ENCODE results near the gene CEP19. TPM values are rescaled to one million over a fixed set of nuclear protein-coding genes. Genes with fewer than 3 reads are reported as not detected.

Gene CEP19
- total and polyA plus RNA-seq, 2 of the 4 experiments (the other 2 are of a cell fraction): 1.1 to 1.4 TPM

DNA sequence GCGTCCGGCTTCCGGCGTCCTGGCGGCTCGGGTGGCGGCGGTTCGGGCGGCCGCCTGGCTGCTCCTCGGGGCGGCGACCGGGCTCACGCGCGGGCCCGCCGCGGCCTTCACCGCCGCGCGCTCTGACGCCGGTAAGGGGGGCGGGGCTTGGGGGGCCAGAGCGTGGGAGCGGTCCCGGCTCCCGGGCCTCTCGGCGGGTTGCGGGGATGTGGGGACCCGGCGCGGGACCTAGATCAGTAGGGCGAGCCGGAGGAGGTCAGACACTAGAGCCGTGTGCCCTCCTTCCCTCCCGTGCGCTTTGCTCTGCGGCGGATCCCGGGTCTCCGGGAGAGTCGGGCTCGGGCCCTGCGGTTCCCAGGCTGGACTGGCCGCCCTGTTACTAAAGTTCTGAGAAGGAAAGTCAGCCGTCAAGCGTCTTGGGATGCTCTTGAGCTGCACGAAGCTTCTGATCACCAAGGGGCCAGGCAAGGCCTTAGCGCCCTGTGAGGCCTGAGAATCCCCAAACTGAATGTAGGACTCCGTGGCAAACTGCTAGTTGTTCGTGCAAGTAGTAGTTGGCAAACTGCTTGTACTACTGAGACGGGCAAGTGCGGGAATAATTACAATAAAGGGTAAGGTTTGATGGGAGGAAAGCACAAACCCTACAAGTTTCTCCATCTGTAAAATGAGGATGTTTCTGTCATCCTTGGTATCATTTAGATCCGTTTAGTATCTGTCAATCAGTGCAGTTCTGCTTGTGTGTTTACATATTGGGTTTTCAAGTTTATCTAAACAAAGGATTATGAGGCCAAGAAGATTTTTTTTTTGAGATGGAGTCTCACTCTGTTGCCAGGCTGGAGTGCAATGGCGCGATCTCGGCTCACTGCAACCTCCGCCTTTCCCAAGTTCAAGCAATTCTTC, 714 bp upstream of the CEP19 start:
- no TSS peak for BruUV-seq (replicated peaks)
- peak overlapping the region; percentile 47 for H3K23ac ChIP-seq (ENCODE audit: low read depth, low read length)
- no peak overlapping the region for H3K18ac ChIP-seq (ENCODE audit: low read depth, low read length)
- 0% methylated on average over 14 of the region's 64 CpGs; no CpG with 5 or more reads in 1 of the 2 experiments for WGBS, 2 experiments (ENCODE audit: extremely low coverage in 2 of 2, insufficient read length in 1 of 2)
- H3K9me3 ChIP-seq (ENCODE audit: control insufficient read depth, insufficient read depth, low read length): no peaks in the 10 kb centered on the region
- H3K36me3 ChIP-seq (ENCODE audit: control insufficient read depth, insufficient read depth, low read length): no peaks in the 10 kb centered on the region
- H3K56ac ChIP-seq (ENCODE audit: extremely low read depth, insufficient read depth, low read length): peak overlapping the region; percentile 25; the same call in 1 of the 2 replicates
- CTCF ChIA-PET: no interaction called here
- peak overlapping the region; percentile 70 for H3K4me3 ChIP-seq (ENCODE audit: insufficient read depth, low read depth, low read length)
- dilution Hi-C loops (cut with HindIII; ENCODE audit: low sequenced_read_pairs, unreplicated experiment) (no loop called here), intact Hi-C loops (cut with micrococcal nuclease) (no loop called here), in situ Hi-C loops (cut with MboI; ENCODE audit: low sequenced_read_pairs) (no loop called here)
- no peaks in the 10 kb centered on the region for H4K20me1 ChIP-seq (ENCODE audit: insufficient read depth, low read length)
- 0 out of 2 replicates have a peak overlapping the region, but pooled peaks have one; percentile 8 for H4K91ac ChIP-seq (ENCODE audit: insufficient read depth, low read depth, low read length)
- no peaks in the 10 kb centered on the region for H3K27me3 ChIP-seq (ENCODE audit: control insufficient read depth, insufficient read depth, low read length)
- ATAC-seq (ENCODE audit: low read depth): peak; percentile 87
- no peak overlapping the region for H2BK20ac ChIP-seq (ENCODE audit: low read depth, low read length)
- peak; percentile 57 for DNase-seq
- peak overlapping the region; percentile 1; the same call in 1 of the 2 replicates for H4K5ac ChIP-seq (ENCODE audit: low read depth, low read length)
- H2BK15ac ChIP-seq (ENCODE audit: low read depth, low read length): no peak overlapping the region
- H3K14ac ChIP-seq (replicated peaks; ENCODE audit: low read depth, low read length): peak overlapping the region; percentile 8
- H3K79me1 ChIP-seq (ENCODE audit: low read depth in 1 of 2, low read length in 2 of 2): peaks cover 10 to 27% of the 10 kb centered on the region in 2 experiments; a peak in 2 of 4 replicates
- 0 out of 2 replicates have a peak overlapping the region, but pooled peaks have one; percentile 3 for H2AK5ac ChIP-seq (ENCODE audit: low read depth, low read length)
- POLR2A ChIA-PET (ENCODE audit: unreplicated experiment): no interaction called here
- peak overlapping the region; percentile 1 for H3K4ac ChIP-seq (ENCODE audit: low read depth, low read length)
- H3K4me1 ChIP-seq (ENCODE audit: control insufficient read depth, insufficient read depth, low read length): 0 out of 2 replicates have a peak, but pooled peaks cover 3% of the 10 kb centered on the region
- peak overlapping the region; percentile 97 for H2AFZ ChIP-seq (replicated peaks; ENCODE audit: low read length, poor library complexity)
- peak overlapping the region; percentile 66 for H3K4me2 ChIP-seq (ENCODE audit: low read depth, low read length)
- no peak overlapping the region; the same call in 1 of the 2 replicates for H2BK120ac ChIP-seq (ENCODE audit: low read depth, low read length)
- H4K8ac ChIP-seq (ENCODE audit: low read depth in 2 of 2, low read length in 2 of 2): peak overlapping the region; percentile 40 to 71; a peak in 2 of 4 replicates
- H3K27ac ChIP-seq (ENCODE audit: insufficient read depth, low read length): peak overlapping the region; percentile 61
- peak overlapping the region; percentile 65 for H3K9ac ChIP-seq (ENCODE audit: low read depth, low read length)
- peak overlapping the region; percentile 36 for H2BK5ac ChIP-seq (ENCODE audit: low read depth, low read length, poor library complexity, severe bottlenecking)
- H3K9me1 ChIP-seq (ENCODE audit: insufficient read depth, low read length): no peaks in the 10 kb centered on the region
- peak overlapping the region; percentile 46 for H2AK9ac ChIP-seq (replicated peaks; ENCODE audit: low read depth, low read length, poor library complexity)
- no peak for TF ChIP-seq CHD1 (IDR thresholded peaks at IDR 0.05; ENCODE audit: low read depth, low read length)
- no peak for TF ChIP-seq ELK1 (IDR thresholded peaks at IDR 0.05; ENCODE audit: borderline replicate concordance, low read depth, low read length)
- no peak for TF ChIP-seq SMC3 (IDR thresholded peaks at IDR 0.05; ENCODE audit: low read depth, low read length)
- no peak for TF ChIP-seq RAD21 (IDR thresholded peaks at IDR 0.05; ENCODE audit: low read length)
- TF ChIP-seq, protein P1, sequence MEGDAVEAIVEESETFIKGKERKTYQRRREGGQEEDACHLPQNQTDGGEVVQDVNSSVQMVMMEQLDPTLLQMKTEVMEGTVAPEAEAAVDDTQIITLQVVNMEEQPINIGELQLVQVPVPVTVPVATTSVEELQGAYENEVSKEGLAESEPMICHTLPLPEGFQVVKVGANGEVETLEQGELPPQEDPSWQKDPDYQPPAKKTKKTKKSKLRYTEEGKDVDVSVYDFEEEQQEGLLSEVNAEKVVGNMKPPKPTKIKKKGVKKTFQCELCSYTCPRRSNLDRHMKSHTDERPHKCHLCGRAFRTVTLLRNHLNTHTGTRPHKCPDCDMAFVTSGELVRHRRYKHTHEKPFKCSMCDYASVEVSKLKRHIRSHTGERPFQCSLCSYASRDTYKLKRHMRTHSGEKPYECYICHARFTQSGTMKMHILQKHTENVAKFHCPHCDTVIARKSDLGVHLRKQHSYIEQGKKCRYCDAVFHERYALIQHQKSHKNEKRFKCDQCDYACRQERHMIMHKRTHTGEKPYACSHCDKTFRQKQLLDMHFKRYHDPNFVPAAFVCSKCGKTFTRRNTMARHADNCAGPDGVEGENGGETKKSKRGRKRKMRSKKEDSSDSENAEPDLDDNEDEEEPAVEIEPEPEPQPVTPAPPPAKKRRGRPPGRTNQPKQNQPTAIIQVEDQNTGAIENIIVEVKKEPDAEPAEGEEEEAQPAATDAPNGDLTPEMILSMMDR (conservative IDR thresholded peaks at IDR 0.05; ENCODE audit: low read depth, low read length): no peak
- no peak for TF ChIP-seq MAFK (IDR thresholded peaks at IDR 0.05; ENCODE audit: low read depth, low read length)
- no peak for TF ChIP-seq RCOR1 (IDR thresholded peaks at IDR 0.05; ENCODE audit: insufficient replicate concordance, low read length)
- TF ChIP-seq CEBPB (IDR thresholded peaks at IDR 0.05; ENCODE audit: low read depth, low read length): no peak
- no peak for TF ChIP-seq RFX5 (IDR thresholded peaks at IDR 0.05; ENCODE audit: low read depth, low read length)
- TF ChIP-seq POLR2A (IDR thresholded peaks at IDR 0.05; ENCODE audit: low read depth, low read length): no peak; the same call in 1 of the 2 replicates
- TF ChIP-seq BHLHE40 (IDR thresholded peaks at IDR 0.05; ENCODE audit: low read depth, low read length): 0 out of 2 replicates have a peak, but pooled peaks have one; percentile 13
- TF ChIP-seq MXI1 (IDR thresholded peaks at IDR 0.05; ENCODE audit: borderline replicate concordance, low read depth, low read length): no peak
- peak; percentile 15; the same call in 1 of the 2 replicates for TF ChIP-seq MAZ (IDR thresholded peaks at IDR 0.05; ENCODE audit: borderline replicate concordance, low read depth, low read length)
- TF ChIP-seq NFE2L2 (IDR thresholded peaks at IDR 0.05; ENCODE audit: low read depth, low read length): no peak
- TF ChIP-seq FOS (IDR thresholded peaks at IDR 0.05; ENCODE audit: low read depth, low read length): no peak

Data from IMR-90 (cell line).